HEK293T (cell line): ENCODE results near the gene KLC1.

ENCODE experiments used
- CTCF ChIA-PET: fragments of 350-600 bp; formaldehyde crosslinking; extraction: SDS; loops from one replicate; lab custom pipeline; 2021; ENCODE audit warnings: antibody characterized with exemption, inconsistent platforms; lab: Yijun Ruan, JAX
- POLR2A ChIA-PET: fragments of 350-600 bp; formaldehyde crosslinking; extraction: SDS; loops from one replicate; lab custom pipeline; 2020; ENCODE audit warnings: antibody characterized with exemption, inconsistent platforms; lab: Yijun Ruan, JAX
- DNase-seq: peaks from one replicate; pipeline ENCODE4 v3.0.0; 2012; ENCODE audit warnings: mixed read lengths; ENCODE audit errors: extremely low spot score
- ARNT ChIP-seq: fragments of 450-650 bp; IDR thresholded peaks from 2 replicates; pipeline ENCODE4 v1.6.1; 2017; ENCODE audit warnings: mild to moderate bottlenecking
- BHLHE40 ChIP-seq: fragments of 450-650 bp; IDR thresholded peaks from 2 replicates; pipeline ENCODE4 v1.6.1; 2016; ENCODE audit warnings: mild to moderate bottlenecking, moderate library complexity, borderline replicate concordance
- CTBP1 ChIP-seq: fragments of 450-650 bp; IDR thresholded peaks from 2 replicates; pipeline ENCODE4 v1.6.1; 2016; ENCODE audit warnings: borderline replicate concordance
- ELF4 ChIP-seq: fragments of 450-650 bp; IDR thresholded peaks from 2 replicates; pipeline ENCODE4 v1.6.1; 2017; ENCODE audit warnings: antibody characterized with exemption
- FOXA1 ChIP-seq: fragments of 450-650 bp; IDR thresholded peaks from 2 replicates; pipeline ENCODE4 v1.6.1; 2016; ENCODE audit warnings: mild to moderate bottlenecking
- FOXK2 ChIP-seq: fragments of 450-650 bp; IDR thresholded peaks from 2 replicates; pipeline ENCODE4 v1.6.1; 2016; ENCODE audit warnings: mild to moderate bottlenecking
- FOXM1 ChIP-seq: fragments of 450-650 bp; IDR thresholded peaks from 2 replicates; pipeline ENCODE4 v1.6.1; 2017; ENCODE audit warnings: mild to moderate bottlenecking, borderline replicate concordance
- HDGF ChIP-seq: fragments of 450-650 bp; IDR thresholded peaks from 2 replicates; pipeline ENCODE4 v1.6.1; 2017; ENCODE audit warnings: antibody characterized with exemption, borderline replicate concordance
- L3MBTL2 ChIP-seq: fragments of 450-650 bp; conservative IDR thresholded peaks from 2 replicates; pipeline ENCODE4 v1.6.1; 2016; ENCODE audit warnings: mild to moderate bottlenecking
- LEF1 ChIP-seq: fragments of 450-650 bp; IDR thresholded peaks from 2 replicates; pipeline ENCODE4 v1.6.1; 2017; ENCODE audit warnings: mild to moderate bottlenecking, borderline replicate concordance
- NFRKB ChIP-seq: fragments of 450-650 bp; IDR thresholded peaks from 2 replicates; pipeline ENCODE4 v1.6.1; 2016; ENCODE audit warnings: mild to moderate bottlenecking, moderate library complexity
- PKNOX1 ChIP-seq: fragments of 450-650 bp; IDR thresholded peaks from 2 replicates; pipeline ENCODE4 v1.6.1; 2016
- SP1 ChIP-seq: fragments of 450-650 bp; IDR thresholded peaks from 2 replicates; pipeline ENCODE4 v1.6.1; 2017
- SUZ12 ChIP-seq: fragments of 450-650 bp; IDR thresholded peaks from 2 replicates; pipeline ENCODE4 v1.6.1; 2016; ENCODE audit warnings: mild to moderate bottlenecking
- TARDBP ChIP-seq: fragments of 450-650 bp; IDR thresholded peaks from 2 replicates; pipeline ENCODE4 v1.6.1; 2016
- ZNF384 ChIP-seq: fragments of 450-650 bp; IDR thresholded peaks from 2 replicates; pipeline ENCODE4 v1.6.1; 2016

Gene KLC1

GRCh38 chr14:103711516-103712431 is 82.8 kb downstream of the KLC1 start:
- POLR2A ChIA-PET: interaction anchor here (1.4 kb wide), 1 partner anchor 9 kb away, joined by 4 read pairs; no protein-coding TSS in a partner anchor
- TF ChIP-seq BHLHE40 (no peak), L3MBTL2 (no peak), LEF1 (no peak), ZNF384 (no peak), FOXM1 (no peak), HDGF (no peak), PKNOX1 (no peak), SUZ12 (no peak)

GRCh38 chr14:103712633-103713247 is 83.7 kb downstream of the KLC1 start:
- DNase-seq: no peak
- CTCF ChIA-PET: no interaction called here
- TF ChIP-seq L3MBTL2 (no peak), HDGF (no peak)
- POLR2A ChIA-PET: interaction anchor here (0.9 to 1.3 kb wide), 2 partner anchors 8 to 13 kb away, joined by 3 to 10 read pairs; no protein-coding TSS in a partner anchor

More at GRCh38 chr14:103711516-103712431, 82.8 kb downstream of the KLC1 start:
- DNase-seq: no peak
- CTCF ChIA-PET: interaction anchor here (0.9 kb wide), 1 partner anchor 32 kb away, joined by 4 read pairs; no protein-coding TSS in a partner anchor

GRCh38 chr14:103713304-103714062 is 84.5 kb downstream of the KLC1 start:
- TF ChIP-seq TARDBP (no peak), SUZ12 (no peak), ELF4 (no peak), HDGF (no peak), FOXK2 (no peak), CTBP1 (no peak), LEF1 (no peak), BHLHE40 (no peak), SP1 (no peak)
- ChIA-PET POLR2A (interaction anchor here (0.7 to 1.3 kb wide), 3 partner anchors 9 to 13 kb away, joined by 3 to 10 read pairs (median 4); no protein-coding TSS in a partner anchor), CTCF (no interaction called here)
- no peak for DNase-seq

- POLR2A ChIA-PET: interaction anchor here (0.7 to 3.0 kb wide), 5 partner anchors 8 to 14 kb away, joined by 3 to 12 read pairs (median 10); no protein-coding TSS in a partner anchor
- CTCF ChIA-PET: no interaction called here
- no peak for DNase-seq
- TF ChIP-seq LEF1 (no peak), FOXM1 (no peak), BHLHE40 (no peak), NFRKB (no peak), TARDBP (no peak), CTBP1 (no peak), SUZ12 (no peak), FOXA1 (no peak), ZNF384 (no peak), HDGF (no peak), ELF4 (no peak), L3MBTL2 (no peak), PKNOX1 (no peak), FOXK2 (no peak), ARNT (no peak), SP1 (no peak)
These were observed 85.2 kb downstream of the KLC1 start for GRCh38 chr14:103714063-103714724.

- ChIA-PET CTCF (no interaction called here), POLR2A (interaction anchor here (0.5 to 3.0 kb wide), 18 partner anchors 9 to 186 kb away, joined by 3 to 13 read pairs (median 4); no protein-coding TSS in a partner anchor)
- DNase-seq: peak; percentile 99
- peak; percentile 38 for TF ChIP-seq L3MBTL2
- TF ChIP-seq ARNT: 0 out of 2 replicates have a peak, but pooled peaks have one; percentile 12
- TF ChIP-seq LEF1: peak; percentile 74; the same call in 1 of the 2 replicates
- TF ChIP-seq FOXK2: no peak
- peak; percentile 99 for TF ChIP-seq PKNOX1
These were observed 86.3 kb downstream of the KLC1 start, which contains the start of the genes XRCC3 and ZFYVE21 for GRCh38 chr14:103715052-103716000. TSS of gene XRCC3 (minus strand) at chr14:103715451. CDS start at chr14:103711087, 4,364 bp downstream. TSS of gene ZFYVE21 (plus strand) at chr14:103715810. CDS start at chr14:103715842, 32 bp downstream.
